Left hindlimb (tissue), 1 donor: ENCODE results near the gene NUAK2.

ENCODE experiments used
- DNase-seq: peaks from one replicate; pipeline ENCODE4 v3.0.0-alpha.2; 2018

NUAK2 gene

DNA sequence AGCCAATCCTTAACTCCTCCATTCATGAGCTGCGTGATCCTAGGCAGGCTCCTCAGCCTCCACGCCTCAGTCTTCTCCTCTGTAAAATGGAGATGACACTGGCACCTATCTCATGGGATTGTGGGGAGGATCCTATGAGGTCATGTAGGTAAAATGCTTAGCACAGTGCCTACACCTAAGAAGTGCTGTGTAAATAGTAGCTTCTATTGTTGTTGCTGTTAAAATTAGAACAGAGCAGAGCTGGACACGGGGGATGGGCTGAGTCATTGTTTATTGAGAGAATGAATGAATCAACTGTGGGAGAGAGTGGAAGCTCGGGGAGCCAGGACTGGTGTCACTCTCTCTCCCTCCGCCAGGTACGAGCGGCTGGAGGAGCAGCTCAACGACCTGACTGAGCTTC lies 50.8 kb downstream of the NUAK2 start:
- DNase-seq: no peak

DNA sequence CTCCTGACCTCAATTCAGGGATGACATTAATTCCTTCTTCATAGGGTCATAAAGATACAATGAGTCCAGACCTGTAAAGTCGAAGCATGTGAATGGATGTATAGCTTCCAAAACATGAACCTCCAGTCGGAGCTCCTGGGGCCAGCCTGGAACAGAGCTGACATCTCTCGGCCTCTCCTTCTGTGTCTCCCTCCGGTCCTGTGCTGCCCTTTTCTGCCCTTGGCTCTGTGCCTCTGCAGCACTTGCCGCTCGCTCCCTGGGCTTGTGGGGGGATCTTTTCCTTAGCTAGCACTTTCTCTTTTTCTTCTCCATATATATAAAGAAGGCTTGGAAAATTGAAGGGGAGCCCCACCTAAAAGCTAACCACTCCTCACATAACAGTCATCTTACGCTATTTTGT lies 51.3 kb downstream of the NUAK2 start:
- DNase-seq: no peak

GRCh38 chr1:205269711-205270110 lies 51.8 kb downstream of the NUAK2 start:
- no peak for DNase-seq

DNA sequence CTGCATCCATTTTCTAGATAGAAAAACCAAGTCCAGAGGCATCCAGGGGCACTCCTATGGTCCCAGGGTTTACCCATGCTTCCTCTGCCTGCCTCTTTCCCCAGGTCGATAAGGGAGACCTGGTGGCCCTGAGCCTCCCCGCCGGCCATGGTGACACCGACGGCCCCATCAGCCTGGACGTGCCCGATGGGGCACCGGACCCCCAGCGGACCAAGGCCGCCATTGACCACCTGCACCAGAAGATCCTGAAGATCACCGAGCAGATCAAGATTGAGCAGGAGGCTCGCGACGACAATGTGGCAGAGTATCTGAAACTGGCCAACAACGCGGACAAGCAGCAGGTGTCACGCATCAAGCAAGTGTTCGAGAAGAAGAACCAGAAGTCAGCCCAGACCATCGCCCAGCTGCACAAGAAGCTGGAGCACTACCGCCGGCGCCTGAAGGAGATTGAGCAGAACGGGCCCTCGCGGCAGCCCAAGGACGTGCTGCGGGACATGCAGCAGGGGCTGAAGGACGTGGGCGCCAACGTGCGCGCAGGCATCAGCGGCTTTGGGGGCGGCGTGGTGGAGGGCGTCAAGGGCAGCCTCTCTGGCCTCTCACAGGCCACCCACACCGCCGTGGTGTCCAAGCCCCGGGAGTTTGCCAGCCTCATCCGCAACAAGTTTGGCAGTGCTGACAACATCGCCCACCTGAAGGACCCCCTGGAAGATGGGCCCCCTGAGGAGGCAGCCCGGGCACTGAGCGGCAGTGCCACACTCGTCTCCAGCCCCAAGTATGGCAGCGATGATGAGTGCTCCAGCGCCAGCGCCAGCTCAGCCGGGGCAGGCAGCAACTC lies 52.5 kb downstream of the NUAK2 start:
- no peak for DNase-seq

- DNase-seq: no peak
These were observed 54.1 kb downstream of the NUAK2 start for GRCh38 chr1:205267306-205267902.

DNA sequence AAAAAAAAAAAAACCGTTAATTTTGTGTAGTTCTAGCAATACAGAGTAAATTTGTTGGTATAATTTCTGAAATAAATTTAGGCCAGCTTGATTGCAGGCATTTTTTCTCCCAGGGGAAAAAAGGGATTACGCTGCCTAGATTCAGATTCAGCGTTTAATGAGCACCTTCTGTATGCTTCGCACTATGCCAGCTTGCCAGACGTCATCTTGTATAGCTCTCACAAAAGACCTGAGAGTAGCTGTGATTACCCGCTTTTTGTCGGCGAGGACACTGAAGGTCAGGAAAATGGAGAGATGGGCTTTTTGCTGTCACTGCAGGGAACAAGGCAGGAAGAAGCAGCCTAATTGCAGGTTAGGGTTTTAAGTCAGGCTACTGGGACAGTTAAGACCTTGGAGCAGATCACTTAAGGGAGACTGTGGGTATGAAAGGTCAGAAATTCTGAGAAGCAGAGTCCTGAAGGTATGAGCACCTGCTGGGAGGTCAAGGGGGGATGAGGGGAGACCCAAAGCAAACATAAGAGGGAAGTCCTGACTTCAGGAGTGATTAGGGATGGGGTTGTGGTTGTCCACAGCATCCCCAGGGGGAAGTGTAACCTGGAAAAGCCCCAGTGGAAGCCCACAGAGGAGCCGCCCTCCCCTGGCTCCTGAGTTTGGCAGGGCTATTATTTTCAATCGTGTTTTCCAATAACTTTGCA lies 54.8 kb downstream of the NUAK2 start:
- no peak for DNase-seq

GRCh38 chr1:205263580-205264190 lies 57.9 kb downstream of the NUAK2 start:
- no peak for DNase-seq

GRCh38 chr1:205262731-205263171 lies 58.8 kb downstream of the NUAK2 start:
- no peak for DNase-seq

GRCh38 chr1:205261946-205262691 lies 59.4 kb downstream of the NUAK2 start:
- DNase-seq: no peak

- DNase-seq: no peak
These were observed 60.4 kb downstream of the NUAK2 start for GRCh38 chr1:205260948-205261732.

GRCh38 chr1:205259998-205260397 lies 61.5 kb downstream of the NUAK2 start:
- DNase-seq: no peak

DNA sequence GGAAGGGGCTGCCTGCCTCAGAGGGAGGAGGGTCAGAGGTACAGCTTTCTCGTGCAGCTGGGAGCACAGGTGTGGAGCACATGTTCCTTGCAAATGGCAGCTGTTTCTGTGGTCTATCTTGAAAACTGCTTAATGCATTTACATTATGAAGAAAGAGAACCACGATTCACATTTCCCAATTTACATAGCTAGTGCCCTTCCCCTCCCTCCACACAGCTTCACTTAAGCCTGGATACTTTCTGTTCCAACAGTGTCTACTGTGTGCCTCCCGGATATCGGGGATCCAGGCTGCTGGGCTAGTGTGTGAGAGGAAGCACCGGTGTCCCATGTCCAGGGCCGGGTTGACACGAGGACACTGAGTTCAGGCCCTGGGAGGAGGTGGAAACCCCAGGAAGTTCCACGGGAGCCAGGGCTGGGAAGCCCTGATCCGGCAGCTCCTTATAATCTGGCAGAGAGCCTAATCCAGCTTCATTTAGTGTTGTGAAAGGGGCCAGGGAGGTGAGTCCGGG lies 62.2 kb downstream of the NUAK2 start:
- DNase-seq: no peak

GRCh38 chr1:205258719-205259118 lies 62.8 kb downstream of the NUAK2 start:
- no peak for DNase-seq

GRCh38 chr1:205258261-205258691 lies 63.3 kb downstream of the NUAK2 start:
- no peak for DNase-seq

- no peak for DNase-seq
These were observed 63.8 kb downstream of the NUAK2 start for GRCh38 chr1:205257735-205258134.

DNA sequence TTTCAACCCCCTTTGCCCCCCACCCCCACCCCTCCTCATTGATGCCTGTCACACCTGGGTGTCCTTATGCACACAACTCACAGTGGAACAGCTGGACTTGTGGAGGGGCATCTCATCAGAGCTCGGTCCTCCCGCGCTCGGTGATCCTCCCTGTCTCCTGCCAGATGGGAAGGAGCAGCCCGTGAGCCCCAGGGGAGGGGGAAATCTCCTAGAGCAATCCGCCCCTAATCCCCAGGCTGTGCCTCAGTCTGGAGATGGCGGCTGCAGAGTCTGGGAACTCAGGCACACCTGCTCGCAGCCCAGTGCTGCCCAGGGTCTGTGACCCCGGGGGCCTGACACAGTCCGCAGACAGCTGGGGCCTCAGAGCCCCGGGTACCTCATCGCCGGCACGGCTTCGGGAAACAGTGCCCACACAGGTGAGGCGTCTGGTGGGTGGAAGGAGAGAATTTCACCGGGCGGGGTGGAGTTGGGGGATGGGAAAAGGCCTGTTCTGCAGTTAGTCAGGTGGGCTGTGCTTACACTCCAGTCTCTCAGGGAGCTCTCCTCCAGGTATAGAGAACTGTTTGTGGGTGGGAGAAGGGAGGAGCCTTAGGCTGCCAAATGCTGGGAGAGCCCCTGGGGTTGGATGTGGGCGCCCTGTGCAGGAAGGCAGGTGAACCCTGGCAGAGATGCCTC lies 64.5 kb downstream of the NUAK2 start:
- no peak for DNase-seq

DNA sequence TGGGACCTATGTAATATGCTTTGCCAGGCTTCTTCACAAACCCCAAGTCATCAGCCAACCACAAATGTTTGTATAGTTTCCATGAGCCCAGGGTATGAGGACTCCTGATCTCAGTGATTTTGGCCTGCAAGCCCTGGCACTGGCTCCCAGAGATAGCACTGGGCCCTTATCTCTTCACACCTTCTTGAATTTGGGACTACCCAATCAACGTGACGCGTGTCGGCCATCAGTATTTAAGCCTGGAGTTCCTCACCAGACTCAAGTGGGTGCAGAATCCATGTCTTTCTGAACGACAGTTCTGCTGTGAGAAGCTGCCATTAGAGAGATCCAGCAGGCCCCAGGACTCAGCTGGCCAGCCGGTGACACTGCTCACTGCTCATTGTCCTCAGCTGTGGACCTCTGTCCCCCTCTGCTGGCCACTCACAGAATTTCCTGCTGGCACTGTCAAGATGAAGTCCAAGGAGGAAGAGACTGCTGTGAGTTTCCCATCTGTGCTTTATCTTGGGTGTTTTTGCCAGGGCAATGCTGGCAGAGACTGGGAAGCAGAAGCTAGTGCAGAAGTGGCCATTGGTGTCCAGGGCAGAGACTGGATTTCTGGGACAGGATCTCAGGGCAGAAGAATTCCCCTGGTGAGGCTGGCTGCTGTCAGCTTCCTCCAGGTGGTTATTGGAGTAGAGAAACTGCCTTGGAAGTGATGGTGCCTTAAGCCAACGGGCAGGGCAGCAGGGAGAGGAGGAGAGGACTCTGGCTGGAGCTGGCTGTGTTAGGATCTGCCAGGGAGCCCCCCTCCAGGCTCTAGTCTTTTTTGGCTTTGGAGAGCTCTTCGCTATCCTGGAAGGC lies 65.4 kb downstream of the NUAK2 start:
- peak; percentile 92 for DNase-seq
